Measurements from ENCODE around the gene PPP1R12C. TPM values are rescaled to one million over a fixed set of nuclear protein-coding genes. Genes with fewer than 3 reads are reported as not detected.

Gene PPP1R12C
- total RNA-seq, 4 donors from 2014 or later, result 40.0 to 110 (median 76.1) TPM

- DNase-seq, result no peak
- intact Hi-C loops (cut with DNase I), result no loop called here
- Histone ChIP-seq H3K4me3 (replicated peaks in 1 of 3) (no peak overlapping the region), H3K4me1 (peaks cover 0 to 4% of the 10 kb centered on the region in 2 donors), H3K27ac (no peak overlapping the region), H3K9me3 (no peaks in the 10 kb centered on the region), H3K27me3 (peaks cover 17% of the 10 kb centered on the region), H3K36me3 (no peaks in the 10 kb centered on the region)
- 21 to 26% methylated on average over 27 to 28 of the region's 32 CpGs for WGBS, 2 donors
- no peak for TF ChIP-seq POLR2A (IDR thresholded peaks at IDR 0.05)
- no peak for TF ChIP-seq CTCF (IDR thresholded peaks at IDR 0.05)
Observed at GRCh38 chr19:55160986-55161365, 43.5 kb upstream of the PPP1R12C start.

GRCh38 chr19:55160128-55160985 lies 42.9 kb upstream of the PPP1R12C start:
- no peak overlapping the region for H3K27ac ChIP-seq
- no peak overlapping the region for H3K4me3 ChIP-seq (replicated peaks in 1 of 3)
- peak; percentile 55 to 84 (median 69) for TF ChIP-seq CTCF (IDR thresholded peaks at IDR 0.05)
- no peak for TF ChIP-seq POLR2A (IDR thresholded peaks at IDR 0.05)
- peaks cover 0 to 6% of the 10 kb centered on the region in 2 donors for H3K4me1 ChIP-seq
- no peaks in the 10 kb centered on the region for H3K9me3 ChIP-seq
- peaks cover 20% of the 10 kb centered on the region for H3K27me3 ChIP-seq
- peak; percentile 81 to 82 for DNase-seq
- intact Hi-C loops (cut with DNase I), result no loop called here
- no peaks in the 10 kb centered on the region for H3K36me3 ChIP-seq
- WGBS, 2 donors, result 8 to 19% methylated on average over 9 to 26 of the region's 33 CpGs

- Histone ChIP-seq H3K27me3 (peaks cover 20% of the 10 kb centered on the region), H3K4me1 (peaks cover 0 to 6% of the 10 kb centered on the region in 2 donors), H3K9me3 (no peaks in the 10 kb centered on the region), H3K27ac (no peak overlapping the region), H3K4me3 (replicated peaks in 1 of 3) (no peak overlapping the region), H3K36me3 (no peaks in the 10 kb centered on the region)
- DNase-seq, result no peak
- no peak for TF ChIP-seq POLR2A (IDR thresholded peaks at IDR 0.05)
- no peak for TF ChIP-seq CTCF (IDR thresholded peaks at IDR 0.05)
- intact Hi-C loops (cut with DNase I), result no loop called here
- WGBS, 2 donors, result 78 to 81% methylated on average over 11 to 18 of the region's 18 CpGs
Observed at GRCh38 chr19:55158848-55159749, 41.7 kb upstream of the PPP1R12C start.

- H3K9me3 ChIP-seq, result no peaks in the 10 kb centered on the region
- intact Hi-C loops (cut with DNase I), result no loop called here
- DNase-seq, result no peak
- no peak for TF ChIP-seq CTCF (IDR thresholded peaks at IDR 0.05)
- no peak for TF ChIP-seq POLR2A (IDR thresholded peaks at IDR 0.05)
- H3K4me1 ChIP-seq, result peaks cover 0 to 6% of the 10 kb centered on the region in 2 donors
- H3K27me3 ChIP-seq, result peaks cover 20% of the 10 kb centered on the region
- WGBS, 2 donors, result 70 to 79% methylated on average over 4 of the region's 4 CpGs
- H3K27ac ChIP-seq, result no peak overlapping the region
- no peak overlapping the region for H3K4me3 ChIP-seq (replicated peaks in 1 of 3)
- H3K36me3 ChIP-seq, result no peaks in the 10 kb centered on the region
Observed at GRCh38 chr19:55158423-55158822, 41.0 kb upstream of the PPP1R12C start.
